GM23338 (cell line): ENCODE measurements around the gene MAST4. TPM values are rescaled to one million over a fixed set of nuclear protein-coding genes. Genes with fewer than 3 reads are reported as not detected.

Experiments
- ATAC-seq: fragments of 200-7000 bp; cut with Tn5 transposase; 3 replicates; pipeline ENCODE4 v1.9.1; 2020
- DNase-seq: peaks from one replicate; pipeline ENCODE4 v3.0.0-alpha.2; 2015; ENCODE audit warnings: low spot score
- H2AFZ ChIP-seq: fragments of 200-600 bp; sonication (generic); 2 replicates; pipeline ENCODE4 v1.8.0; 2016; ENCODE audit warnings: antibody characterized with exemption, mild to moderate bottlenecking, moderate library complexity
- H3F3A ChIP-seq: fragments of 200-600 bp; sonication (generic); replicated peaks from 2 replicates; pipeline ENCODE4 v1.8.0; 2017; ENCODE audit warnings: antibody characterized with exemption, mixed run types, low read depth
- H3K27ac ChIP-seq: fragments of 200-600 bp; sonication (generic); 2 replicates; pipeline ENCODE4 v1.6.1; 2016; ENCODE audit warnings: low read depth
- H3K27me3 ChIP-seq: fragments of 200-600 bp; sonication (generic); 2 replicates; pipeline ENCODE4 v1.8.0; 2016; ENCODE audit warnings: mild to moderate bottlenecking, mixed run types, moderate library complexity; ENCODE audit not compliant: insufficient read depth
- H3K36me3 ChIP-seq: fragments of 200-600 bp; sonication (generic); 2 replicates; pipeline ENCODE4 v1.8.0; 2016; ENCODE audit warnings: mild to moderate bottlenecking; ENCODE audit not compliant: insufficient read depth
- H3K4me1 ChIP-seq: fragments of 200-600 bp; sonication (generic); 2 replicates; pipeline ENCODE4 v1.8.0; 2016; ENCODE audit warnings: mild to moderate bottlenecking, moderate library complexity; ENCODE audit not compliant: insufficient read depth
- H3K4me2 ChIP-seq: fragments of 200-600 bp; sonication (generic); 2 replicates; pipeline ENCODE4 v1.7.1; 2017; ENCODE audit warnings: mixed run types
- H3K4me3 ChIP-seq: fragments of 200-600 bp; sonication (generic); 2 replicates; pipeline ENCODE4 v1.6.1; 2016; ENCODE audit warnings: mixed run types
- H3K79me2 ChIP-seq: fragments of 200-600 bp; sonication (generic); replicated peaks from 2 replicates; pipeline ENCODE4 v1.8.0; 2017; ENCODE audit warnings: mild to moderate bottlenecking; ENCODE audit not compliant: insufficient read depth
- H3K9me2 ChIP-seq: fragments of 200-600 bp; sonication (generic); 2 replicates; pipeline ENCODE4 v1.8.0; 2017; ENCODE audit not compliant: insufficient read depth
- H4K20me1 ChIP-seq: fragments of 200-600 bp; sonication (generic); replicated peaks from 2 replicates; pipeline ENCODE4 v1.8.0; 2017; ENCODE audit warnings: mild to moderate bottlenecking; ENCODE audit not compliant: insufficient read depth
- H3K27ac Mint-ChIP-seq: 2 replicates; pipeline ENCODE4 v1.8.0; 2020; ENCODE audit warnings: inconsistent platforms, mild to moderate bottlenecking, moderate library complexity, mixed read lengths
- H3K27me3 Mint-ChIP-seq: 3 replicates; pipeline ENCODE4 v1.8.0; 2022; ENCODE audit warnings: low read depth, mild to moderate bottlenecking, moderate library complexity, mixed read lengths, inconsistent platforms; ENCODE audit not compliant: insufficient read depth, poor library complexity
- H3K36me3 Mint-ChIP-seq: 3 replicates; pipeline ENCODE4 v1.8.0; 2021; ENCODE audit warnings: low read depth, mild to moderate bottlenecking, inconsistent platforms, moderate library complexity, mixed read lengths
- H3K4me1 Mint-ChIP-seq: 3 replicates; pipeline ENCODE4 v1.8.0; 2020; ENCODE audit warnings: mild to moderate bottlenecking, inconsistent platforms, mixed read lengths
- H3K4me3 Mint-ChIP-seq: 3 replicates; pipeline ENCODE4 v1.8.0; 2021; ENCODE audit warnings: moderate library complexity, mild to moderate bottlenecking, inconsistent platforms, mixed read lengths
- H3K9me3 Mint-ChIP-seq: 3 replicates; pipeline ENCODE4 v1.8.0; 2020; ENCODE audit warnings: moderate library complexity, mild to moderate bottlenecking, inconsistent platforms, mixed read lengths
- CREB1 ChIP-seq: fragments of 250-450 bp; sonication (Bioruptor Pico); IDR thresholded peaks from 2 replicates; pipeline ENCODE4 v1.5.0; 2020; ENCODE audit warnings: low read depth, mild to moderate bottlenecking, moderate library complexity
- EZH2 ChIP-seq: fragments of 200-600 bp; sonication (generic); IDR thresholded peaks from one replicate; pipeline ENCODE4 v1.8.0; 2017; ENCODE audit warnings: antibody characterized with exemption, mild to moderate bottlenecking, low read depth; ENCODE audit not compliant: unreplicated experiment
- EZH2phosphoT487 ChIP-seq: fragments of 200-600 bp; sonication (generic); IDR thresholded peaks from one replicate; pipeline ENCODE4 v1.8.1; 2018; ENCODE audit warnings: antibody characterized with exemption; ENCODE audit not compliant: unreplicated experiment
- JUNB ChIP-seq: IDR thresholded peaks from one replicate; pipeline ENCODE4 v1.6.1; 2016; ENCODE audit warnings: antibody characterized with exemption; ENCODE audit not compliant: unreplicated experiment
- POLR2AphosphoS5 ChIP-seq: IDR thresholded peaks from 2 replicates; pipeline ENCODE4 v1.6.1; 2016; ENCODE audit warnings: antibody characterized with exemption, low read depth
- ZNF114 ChIP-seq: fragments of 250-450 bp; sonication (Bioruptor Pico); IDR thresholded peaks from 2 replicates; pipeline ENCODE4 v1.5.0; 2020; ENCODE audit warnings: mild to moderate bottlenecking, moderate library complexity
- polyA plus RNA-seq: library from polyadenylated mRNA; unstranded; fragments of >200 nt; fragmentation: Nextera tagmentation; extraction: Ambion mirVana; gene quantifications from 2 replicates; pipeline ENCODE4 v1.2.1, GENCODE V29; 2016
- total RNA-seq: library from RNA; depleted of rRNA; stranded (reverse); fragments of >200 nt; shearing (Covaris generic); gene quantifications from 2 replicates; pipeline ENCODE4 v1.2.3, GENCODE V29; 2014
- TF ChIP-seq, protein P1 (sequence below), 2 experiments: fragments of 200-600 bp in 1 of 2; sonication (generic) in 1 of 2; conservative IDR thresholded peaks; 2 replicates each; pipeline versions ENCODE4 v1.5.1 to v1.6.1; 2016 to 2017; ENCODE audit warnings: antibody characterized with exemption in 2 of 2, low read depth in 2 of 2, mild to moderate bottlenecking in 2 of 2, moderate library complexity in 1 of 2
- TF ChIP-seq, protein P2 (sequence below): IDR thresholded peaks from 2 replicates; pipeline ENCODE4 v1.6.1; 2016; ENCODE audit warnings: antibody characterized with exemption
- TF ChIP-seq, protein P3 (sequence below): IDR thresholded peaks from one replicate; pipeline ENCODE4 v1.6.1; 2018; ENCODE audit warnings: antibody characterized with exemption; ENCODE audit not compliant: unreplicated experiment

Gene MAST4
- total and polyA plus RNA-seq, 2 experiments from 2014 or later = 3.6 to 8.5 TPM

DNA sequence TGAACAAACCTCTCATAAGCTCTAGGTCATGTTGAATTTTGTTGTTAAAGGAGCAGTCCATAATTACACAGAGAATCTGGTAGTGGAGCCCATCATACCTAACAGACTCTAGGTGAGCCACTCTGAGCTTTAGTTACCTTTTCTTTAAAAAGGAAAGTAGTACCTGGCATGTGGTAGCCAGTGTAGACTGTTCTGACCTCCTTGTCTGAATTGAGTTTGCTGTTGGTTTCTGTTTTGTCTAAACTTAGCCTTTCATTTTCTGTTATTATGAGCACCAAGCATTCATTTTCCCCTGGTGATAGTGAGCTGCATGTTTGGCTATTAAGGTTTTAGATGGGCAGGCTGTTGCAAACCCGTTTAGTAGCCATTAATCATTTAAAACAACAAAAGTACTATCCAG lies 112.2 kb downstream of the MAST4 start:
- Histone ChIP-seq H3K79me2 (no peaks in the 10 kb centered on the region), H3K9me2 (no peaks in the 10 kb centered on the region), H3K4me3 (no peak overlapping the region), H3K4me2 (no peak overlapping the region), H4K20me1 (peaks cover 12% of the 10 kb centered on the region), H3F3A (no peaks in the 10 kb centered on the region), H3K27me3 (peaks cover 70% of the 10 kb centered on the region), H3K27ac (no peak overlapping the region), H2AFZ (no peak overlapping the region), H3K36me3 (no peaks in the 10 kb centered on the region), H3K4me1 (peaks cover 12% of the 10 kb centered on the region)
- TF ChIP-seq POLR2AphosphoS5 (no peak), JUNB (no peak), ZNF114 (no peak), CREB1 (CRISPR knock-in tag) (no peak), EZH2phosphoT487 (no peak), EZH2 (no peak)
- TF ChIP-seq, protein P1, sequence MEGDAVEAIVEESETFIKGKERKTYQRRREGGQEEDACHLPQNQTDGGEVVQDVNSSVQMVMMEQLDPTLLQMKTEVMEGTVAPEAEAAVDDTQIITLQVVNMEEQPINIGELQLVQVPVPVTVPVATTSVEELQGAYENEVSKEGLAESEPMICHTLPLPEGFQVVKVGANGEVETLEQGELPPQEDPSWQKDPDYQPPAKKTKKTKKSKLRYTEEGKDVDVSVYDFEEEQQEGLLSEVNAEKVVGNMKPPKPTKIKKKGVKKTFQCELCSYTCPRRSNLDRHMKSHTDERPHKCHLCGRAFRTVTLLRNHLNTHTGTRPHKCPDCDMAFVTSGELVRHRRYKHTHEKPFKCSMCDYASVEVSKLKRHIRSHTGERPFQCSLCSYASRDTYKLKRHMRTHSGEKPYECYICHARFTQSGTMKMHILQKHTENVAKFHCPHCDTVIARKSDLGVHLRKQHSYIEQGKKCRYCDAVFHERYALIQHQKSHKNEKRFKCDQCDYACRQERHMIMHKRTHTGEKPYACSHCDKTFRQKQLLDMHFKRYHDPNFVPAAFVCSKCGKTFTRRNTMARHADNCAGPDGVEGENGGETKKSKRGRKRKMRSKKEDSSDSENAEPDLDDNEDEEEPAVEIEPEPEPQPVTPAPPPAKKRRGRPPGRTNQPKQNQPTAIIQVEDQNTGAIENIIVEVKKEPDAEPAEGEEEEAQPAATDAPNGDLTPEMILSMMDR (conservative IDR thresholded peaks at IDR 0.05; ENCODE audit: low read depth in 2 of 2) = no peak
- TF ChIP-seq, protein P2, sequence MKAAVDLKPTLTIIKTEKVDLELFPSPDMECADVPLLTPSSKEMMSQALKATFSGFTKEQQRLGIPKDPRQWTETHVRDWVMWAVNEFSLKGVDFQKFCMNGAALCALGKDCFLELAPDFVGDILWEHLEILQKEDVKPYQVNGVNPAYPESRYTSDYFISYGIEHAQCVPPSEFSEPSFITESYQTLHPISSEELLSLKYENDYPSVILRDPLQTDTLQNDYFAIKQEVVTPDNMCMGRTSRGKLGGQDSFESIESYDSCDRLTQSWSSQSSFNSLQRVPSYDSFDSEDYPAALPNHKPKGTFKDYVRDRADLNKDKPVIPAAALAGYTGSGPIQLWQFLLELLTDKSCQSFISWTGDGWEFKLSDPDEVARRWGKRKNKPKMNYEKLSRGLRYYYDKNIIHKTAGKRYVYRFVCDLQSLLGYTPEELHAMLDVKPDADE = no peak
- TF ChIP-seq, protein P3, sequence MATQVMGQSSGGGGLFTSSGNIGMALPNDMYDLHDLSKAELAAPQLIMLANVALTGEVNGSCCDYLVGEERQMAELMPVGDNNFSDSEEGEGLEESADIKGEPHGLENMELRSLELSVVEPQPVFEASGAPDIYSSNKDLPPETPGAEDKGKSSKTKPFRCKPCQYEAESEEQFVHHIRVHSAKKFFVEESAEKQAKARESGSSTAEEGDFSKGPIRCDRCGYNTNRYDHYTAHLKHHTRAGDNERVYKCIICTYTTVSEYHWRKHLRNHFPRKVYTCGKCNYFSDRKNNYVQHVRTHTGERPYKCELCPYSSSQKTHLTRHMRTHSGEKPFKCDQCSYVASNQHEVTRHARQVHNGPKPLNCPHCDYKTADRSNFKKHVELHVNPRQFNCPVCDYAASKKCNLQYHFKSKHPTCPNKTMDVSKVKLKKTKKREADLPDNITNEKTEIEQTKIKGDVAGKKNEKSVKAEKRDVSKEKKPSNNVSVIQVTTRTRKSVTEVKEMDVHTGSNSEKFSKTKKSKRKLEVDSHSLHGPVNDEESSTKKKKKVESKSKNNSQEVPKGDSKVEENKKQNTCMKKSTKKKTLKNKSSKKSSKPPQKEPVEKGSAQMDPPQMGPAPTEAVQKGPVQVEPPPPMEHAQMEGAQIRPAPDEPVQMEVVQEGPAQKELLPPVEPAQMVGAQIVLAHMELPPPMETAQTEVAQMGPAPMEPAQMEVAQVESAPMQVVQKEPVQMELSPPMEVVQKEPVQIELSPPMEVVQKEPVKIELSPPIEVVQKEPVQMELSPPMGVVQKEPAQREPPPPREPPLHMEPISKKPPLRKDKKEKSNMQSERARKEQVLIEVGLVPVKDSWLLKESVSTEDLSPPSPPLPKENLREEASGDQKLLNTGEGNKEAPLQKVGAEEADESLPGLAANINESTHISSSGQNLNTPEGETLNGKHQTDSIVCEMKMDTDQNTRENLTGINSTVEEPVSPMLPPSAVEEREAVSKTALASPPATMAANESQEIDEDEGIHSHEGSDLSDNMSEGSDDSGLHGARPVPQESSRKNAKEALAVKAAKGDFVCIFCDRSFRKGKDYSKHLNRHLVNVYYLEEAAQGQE = no peak
- peaks cover 11% of the 10 kb centered on the region; the same call in 2 of the 3 replicates for H3K9me3 Mint-ChIP-seq
- H3K4me1 Mint-ChIP-seq = peaks cover 9% of the 10 kb centered on the region; the same call in 2 of the 3 replicates
- H3K36me3 Mint-ChIP-seq = peaks cover 4% of the 10 kb centered on the region; the same call in 1 of the 3 replicates
- H3K27ac Mint-ChIP-seq = no peak overlapping the region
- DNase-seq = no peak
- no peak for ATAC-seq
- peaks cover 48% of the 10 kb centered on the region for H3K27me3 Mint-ChIP-seq
- no peak overlapping the region for H3K4me3 Mint-ChIP-seq
